HG03045 (cell line): ENCODE results near the gene PTGR3.
A peak's percentile ranks its signal among the peaks of the same experiment; 100 is the strongest.

Experiments
- ATAC-seq: cut with Tn5 transposase; IDR thresholded peaks from one replicate; pipeline ENCODE4 v1.9.1; 2021; ENCODE audit warnings: mild to moderate bottlenecking, moderate library complexity; ENCODE audit not compliant: unreplicated experiment

Gene PTGR3

GRCh38 chr18:75209129-75209950, at the start of gene PTGR3:
TSS of gene PTGR3 (minus strand) at chr18:75209139. CDS start at chr18:75209058, 81 bp downstream.
- ATAC-seq = peak; percentile 55

GRCh38 chr18:75257605-75258004, 48.7 kb upstream of the PTGR3 start:
- no peak for ATAC-seq

- ATAC-seq = no peak
Measured at GRCh38 chr18:75256376-75256775, 47.4 kb upstream of the PTGR3 start.

GRCh38 chr18:75255094-75255493, 46.2 kb upstream of the PTGR3 start:
- no peak for ATAC-seq

GRCh38 chr18:75253784-75254183, 44.8 kb upstream of the PTGR3 start:
- no peak for ATAC-seq

GRCh38 chr18:75253043-75253442, 44.1 kb upstream of the PTGR3 start:
- ATAC-seq = no peak

GRCh38 chr18:75252136-75252535, 43.2 kb upstream of the PTGR3 start:
- ATAC-seq = no peak

- no peak for ATAC-seq
Measured at GRCh38 chr18:75251466-75251865, 42.5 kb upstream of the PTGR3 start.

- ATAC-seq = no peak
Measured at GRCh38 chr18:75250471-75250821, 41.5 kb upstream of the PTGR3 start.

- no peak for ATAC-seq
Measured at GRCh38 chr18:75249672-75250470, 40.9 kb upstream of the PTGR3 start.

GRCh38 chr18:75249175-75249518, 40.2 kb upstream of the PTGR3 start:
- ATAC-seq = no peak

- ATAC-seq = no peak
Measured at GRCh38 chr18:75248426-75249174, 39.7 kb upstream of the PTGR3 start.

GRCh38 chr18:75247611-75248421, 38.9 kb upstream of the PTGR3 start:
- ATAC-seq = no peak

GRCh38 chr18:75246721-75247610, 38.0 kb upstream of the PTGR3 start:
- no peak for ATAC-seq

GRCh38 chr18:75244351-75245313, 35.7 kb upstream of the PTGR3 start:
- no peak for ATAC-seq

- ATAC-seq = no peak
Measured at GRCh38 chr18:75241705-75242104, 32.8 kb upstream of the PTGR3 start.

GRCh38 chr18:75240433-75240832, 31.5 kb upstream of the PTGR3 start:
- no peak for ATAC-seq

GRCh38 chr18:75238786-75239185, 29.8 kb upstream of the PTGR3 start:
- no peak for ATAC-seq

- no peak for ATAC-seq
Measured at GRCh38 chr18:75238100-75238499, 29.2 kb upstream of the PTGR3 start.
